Suppressor macrophage treated with lipopolysaccharide for 1 hour (primary cell): ENCODE measurements around the gene EFCAB6.
A peak's percentile ranks its signal among the peaks of the same experiment; 100 is the strongest.
"Not testable (repeated sequence)": the region's sequence is repeated elsewhere in the genome, so short reads cannot be mapped to it uniquely, and the experiment has no call there.

ENCODE experiments used
- DNase-seq, 3 donors: peaks; one replicate each; pipeline ENCODE4 v3.0.0-alpha.2; 2020 to 2022

EFCAB6 gene

GRCh38 chr22:43706151-43706550 is 106.0 kb downstream of the EFCAB6 start:
- no peak for DNase-seq

GRCh38 chr22:43704051-43704450 is 108.1 kb downstream of the EFCAB6 start:
- DNase-seq: no peak

GRCh38 chr22:43698403-43698802 is 113.7 kb downstream of the EFCAB6 start:
- no peak for DNase-seq

GRCh38 chr22:43697894-43698293 is 114.2 kb downstream of the EFCAB6 start:
- no peak for DNase-seq

- no peak for DNase-seq
Observed at GRCh38 chr22:43693249-43693648, 118.9 kb downstream of the EFCAB6 start.

GRCh38 chr22:43689356-43689755 is 122.7 kb downstream of the EFCAB6 start:
- no peak for DNase-seq

GRCh38 chr22:43682851-43683250 is 129.3 kb downstream of the EFCAB6 start:
- DNase-seq: no peak

- DNase-seq: no peak
Observed at GRCh38 chr22:43681731-43682360, 130.3 kb downstream of the EFCAB6 start.

GRCh38 chr22:43670513-43670912 is 141.6 kb downstream of the EFCAB6 start:
- no peak for DNase-seq

- DNase-seq: no peak
Observed at GRCh38 chr22:43669190-43669589, 142.9 kb downstream of the EFCAB6 start.

GRCh38 chr22:43667656-43668055 is 144.4 kb downstream of the EFCAB6 start:
- DNase-seq: no peak

GRCh38 chr22:43666457-43666856 is 145.6 kb downstream of the EFCAB6 start:
- DNase-seq: peak in 1 of 3 donors; percentile 4

GRCh38 chr22:43658823-43659222 is 153.3 kb downstream of the EFCAB6 start:
- DNase-seq: no peak

GRCh38 chr22:43656581-43656980 is 155.5 kb downstream of the EFCAB6 start:
- not testable (repeated sequence) for DNase-seq

GRCh38 chr22:43654271-43654670 is 157.8 kb downstream of the EFCAB6 start:
- DNase-seq: no peak

GRCh38 chr22:43652845-43653244 is 159.3 kb downstream of the EFCAB6 start:
- DNase-seq: no peak

GRCh38 chr22:43643387-43643786 is 168.7 kb downstream of the EFCAB6 start:
- no peak for DNase-seq

GRCh38 chr22:43642319-43643206 is 169.5 kb downstream of the EFCAB6 start:
- no peak for DNase-seq

GRCh38 chr22:43639228-43639948 is 172.7 kb downstream of the EFCAB6 start:
- DNase-seq: no peak

- DNase-seq: no peak
Observed at GRCh38 chr22:43637275-43638260, 174.5 kb downstream of the EFCAB6 start.

GRCh38 chr22:43636086-43636485 is 176.0 kb downstream of the EFCAB6 start:
- DNase-seq: no peak

- no peak for DNase-seq
Observed at GRCh38 chr22:43635101-43635500, 177.0 kb downstream of the EFCAB6 start.
